ENCODE measurements around the gene SH2D1B.
"Not testable (repeated sequence)": the region's sequence is repeated elsewhere in the genome, so short reads cannot be mapped to it uniquely, and the experiment has no call there.

Gene SH2D1B

DNA sequence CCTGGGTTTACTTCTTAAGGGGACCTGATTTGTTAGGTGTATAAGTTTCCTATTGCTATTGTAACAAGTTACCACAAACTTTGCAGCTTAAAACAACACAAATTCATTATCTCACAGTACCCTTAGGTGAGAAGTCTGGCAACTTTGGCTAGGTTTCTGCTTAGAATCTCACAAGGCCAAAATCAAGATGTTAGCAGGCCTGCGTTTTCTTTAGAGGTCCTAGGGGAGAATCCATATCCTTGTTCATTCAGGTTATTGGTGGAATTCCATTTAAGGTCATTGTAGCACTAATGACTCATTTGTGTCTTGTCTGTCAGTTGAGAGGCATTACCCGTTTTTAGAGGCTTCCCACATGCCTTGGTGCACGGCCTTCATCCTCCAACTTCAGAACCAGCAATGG lies 8.2 kb upstream of the SH2D1B start:
- Histone ChIP-seq H3K9me3 (ENCODE audit: control insufficient read depth, insufficient read depth, low read length) (0 out of 2 replicates have a peak, but pooled peaks cover 4% of the 10 kb centered on the region), H3K9ac (ENCODE audit: low read depth, low read length) (no peak overlapping the region), H3K4me1 (ENCODE audit: control insufficient read depth, insufficient read depth, low read length) (no peaks in the 10 kb centered on the region), H3K27ac (ENCODE audit: low read depth, low read length) (no peak overlapping the region), H3K4me3 (ENCODE audit: low read depth, low read length) (no peak overlapping the region), H3K27me3 (ENCODE audit: control insufficient read depth, insufficient read depth, low read length) (no peaks in the 10 kb centered on the region), H3K36me3 (ENCODE audit: control insufficient read depth, insufficient read depth, low read length) (no peaks in the 10 kb centered on the region)

DNA sequence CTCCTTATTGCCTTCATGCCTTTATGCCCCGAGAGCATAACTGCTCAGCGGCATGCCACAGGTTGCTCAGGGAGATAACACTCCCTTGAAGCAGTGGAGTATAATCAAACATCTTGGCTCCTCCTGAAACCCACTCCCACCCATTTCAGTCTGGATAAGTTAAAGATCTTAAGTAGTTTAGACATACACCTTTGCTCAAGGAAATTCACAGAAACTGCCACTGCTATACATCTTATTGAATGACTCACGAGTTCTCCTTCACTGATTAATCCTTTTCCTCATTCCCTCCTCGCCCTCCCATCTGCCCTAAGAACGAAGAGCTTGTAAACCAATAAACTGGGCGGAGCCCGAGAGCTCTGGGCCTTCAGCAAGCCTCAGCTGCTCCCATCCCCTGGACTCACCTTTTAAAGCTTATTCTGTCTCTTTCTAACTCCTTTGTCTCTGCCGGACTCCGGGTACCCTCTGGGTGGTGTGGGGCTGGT lies 7.6 kb upstream of the SH2D1B start:
- H3K9me3 ChIP-seq (ENCODE audit: control insufficient read depth, insufficient read depth, low read length); H3K4me1 ChIP-seq (ENCODE audit: control insufficient read depth, insufficient read depth, low read length); H3K27ac ChIP-seq (ENCODE audit: low read depth, low read length): not testable (repeated sequence)

DNA sequence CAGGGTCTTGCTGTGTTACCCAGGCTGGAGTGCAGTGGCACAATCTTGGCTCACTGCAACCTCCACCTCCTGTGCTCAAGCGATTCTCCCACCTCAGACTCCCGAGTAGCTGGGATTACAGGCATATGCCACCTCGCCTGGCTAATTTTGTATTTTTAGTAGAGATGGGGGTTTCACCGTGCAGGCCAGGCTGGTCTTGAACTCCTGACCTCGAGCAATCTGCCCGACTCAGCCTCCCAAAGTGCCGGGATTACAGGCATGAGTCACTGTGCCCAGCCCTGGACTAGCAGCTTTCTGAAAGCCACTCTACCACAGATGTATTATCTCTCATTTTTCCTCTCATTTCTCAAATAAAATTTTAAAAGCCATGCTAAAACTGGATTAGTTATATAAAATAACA lies 6.6 kb upstream of the SH2D1B start:
- not testable (repeated sequence) for H3K9ac ChIP-seq (ENCODE audit: low read depth, low read length); H3K4me1 ChIP-seq (ENCODE audit: control insufficient read depth, insufficient read depth, low read length); H3K4me3 ChIP-seq (ENCODE audit: low read depth, low read length); H3K27ac ChIP-seq (ENCODE audit: low read depth, low read length); H3K27me3 ChIP-seq (ENCODE audit: control insufficient read depth, insufficient read depth, low read length); H3K36me3 ChIP-seq (ENCODE audit: control insufficient read depth, insufficient read depth, low read length); H3K9me3 ChIP-seq (ENCODE audit: control insufficient read depth, insufficient read depth, low read length)

More for the DNA sequence above, 7.6 kb upstream of the SH2D1B start:
- not testable (repeated sequence) for H3K9ac ChIP-seq (ENCODE audit: low read depth, low read length); H3K4me3 ChIP-seq (ENCODE audit: low read depth, low read length); H3K27me3 ChIP-seq (ENCODE audit: control insufficient read depth, insufficient read depth, low read length); H3K36me3 ChIP-seq (ENCODE audit: control insufficient read depth, insufficient read depth, low read length)

DNA sequence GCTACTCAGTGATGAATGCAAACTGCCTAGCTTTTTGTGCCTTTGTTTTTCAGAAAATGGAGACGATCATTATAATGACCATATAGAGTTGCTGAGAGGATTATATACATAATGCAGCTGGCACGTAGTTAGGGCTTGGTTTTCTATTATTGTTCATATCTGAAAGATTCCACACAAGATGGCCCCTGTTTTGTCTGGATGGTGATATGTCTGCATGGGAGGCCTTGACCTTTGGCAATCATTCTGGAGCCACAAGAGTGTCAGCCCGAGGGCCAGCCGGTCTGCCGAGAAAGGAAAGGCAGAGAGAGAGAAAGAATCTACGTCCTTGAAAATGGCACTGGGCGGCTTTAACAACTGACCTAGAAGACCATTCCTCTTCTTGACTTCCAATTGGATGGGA lies 5.7 kb upstream of the SH2D1B start:
- peaks cover 6% of the 10 kb centered on the region; the same call in 1 of the 2 replicates for H3K9me3 ChIP-seq (ENCODE audit: control insufficient read depth, insufficient read depth, low read length)
- no peaks in the 10 kb centered on the region for H3K36me3 ChIP-seq (ENCODE audit: control insufficient read depth, insufficient read depth, low read length)
- H3K4me3 ChIP-seq (ENCODE audit: low read depth, low read length), result no peak overlapping the region
- H3K27ac ChIP-seq (ENCODE audit: low read depth, low read length), result no peak overlapping the region
- no peaks in the 10 kb centered on the region for H3K4me1 ChIP-seq (ENCODE audit: control insufficient read depth, insufficient read depth, low read length)
- no peak overlapping the region for H3K9ac ChIP-seq (ENCODE audit: low read depth, low read length)
- no peaks in the 10 kb centered on the region for H3K27me3 ChIP-seq (ENCODE audit: control insufficient read depth, insufficient read depth, low read length)

DNA sequence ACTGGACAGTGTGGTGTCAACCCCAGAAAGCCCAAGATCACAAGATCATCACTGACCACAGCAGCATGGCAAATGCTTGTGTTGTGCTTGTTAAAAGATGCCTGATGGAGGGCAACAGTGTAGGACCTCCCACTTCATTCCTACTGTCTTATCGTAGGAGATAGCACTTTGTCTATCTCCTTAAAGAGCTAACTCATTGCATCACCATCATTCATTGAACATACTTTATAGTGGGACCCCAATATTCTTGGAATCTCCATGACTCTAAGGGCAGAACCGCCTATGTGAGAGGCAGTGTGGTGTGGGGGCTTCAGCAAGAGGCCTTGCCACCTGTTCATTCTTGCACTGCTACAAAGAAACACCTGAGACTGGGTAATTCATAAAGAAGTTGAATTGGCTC lies 5.0 kb upstream of the SH2D1B start:
- Histone ChIP-seq H3K9ac (ENCODE audit: low read depth, low read length) (no peak overlapping the region), H3K4me1 (ENCODE audit: control insufficient read depth, insufficient read depth, low read length) (no peaks in the 10 kb centered on the region), H3K36me3 (ENCODE audit: control insufficient read depth, insufficient read depth, low read length) (no peaks in the 10 kb centered on the region), H3K9me3 (ENCODE audit: control insufficient read depth, insufficient read depth, low read length) (peaks cover 6% of the 10 kb centered on the region; the same call in 1 of the 2 replicates), H3K27ac (ENCODE audit: low read depth, low read length) (no peak overlapping the region), H3K27me3 (ENCODE audit: control insufficient read depth, insufficient read depth, low read length) (no peaks in the 10 kb centered on the region), H3K4me3 (ENCODE audit: low read depth, low read length) (no peak overlapping the region)

DNA sequence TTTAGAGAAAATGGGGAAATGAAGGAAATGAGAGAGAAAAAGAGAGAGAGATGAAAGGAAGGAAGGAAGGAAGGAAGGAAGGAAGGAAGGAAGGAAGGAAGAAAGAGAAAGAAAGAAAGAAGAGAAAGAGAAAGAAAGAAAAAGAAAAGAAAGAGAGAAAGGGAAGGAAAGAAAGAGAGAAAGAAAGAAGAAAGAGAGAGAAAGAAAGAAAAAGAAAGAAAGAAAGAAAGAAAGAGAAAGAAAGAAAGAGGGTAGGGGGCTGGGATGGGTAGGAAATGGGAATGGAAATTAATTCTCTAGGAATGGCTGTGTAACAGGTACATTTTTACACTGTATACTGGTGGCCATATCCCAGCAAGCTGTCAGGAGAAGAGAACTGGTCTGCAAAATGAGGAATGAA lies 4.3 kb upstream of the SH2D1B start:
- Histone ChIP-seq H3K4me1 (ENCODE audit: control insufficient read depth, insufficient read depth, low read length) (no peaks in the 10 kb centered on the region), H3K4me3 (ENCODE audit: low read depth, low read length) (no peak overlapping the region), H3K36me3 (ENCODE audit: control insufficient read depth, insufficient read depth, low read length) (no peaks in the 10 kb centered on the region), H3K9me3 (ENCODE audit: control insufficient read depth, insufficient read depth, low read length) (peaks cover 6% of the 10 kb centered on the region; the same call in 1 of the 2 replicates), H3K9ac (ENCODE audit: low read depth, low read length) (no peak overlapping the region), H3K27me3 (ENCODE audit: control insufficient read depth, insufficient read depth, low read length) (no peaks in the 10 kb centered on the region), H3K27ac (ENCODE audit: low read depth, low read length) (no peak overlapping the region)

DNA sequence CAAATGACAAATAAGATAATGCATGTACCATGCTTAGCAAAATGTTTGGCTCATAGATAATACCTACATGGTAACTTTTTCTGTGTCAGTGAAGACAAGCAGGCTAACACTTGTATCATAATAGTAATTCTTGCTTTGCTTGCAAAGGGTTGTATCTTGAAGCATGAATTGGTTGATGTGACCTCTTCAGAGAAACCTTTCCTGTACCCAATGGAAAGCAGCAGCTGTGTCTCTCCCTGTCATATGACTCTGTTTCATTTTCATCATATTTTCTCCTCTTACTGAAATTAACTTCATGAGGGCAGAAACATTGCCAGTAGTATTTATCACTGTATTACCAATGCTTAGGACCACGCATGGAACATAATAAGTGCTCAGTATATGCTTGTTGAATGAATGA lies 4.4 kb downstream of the SH2D1B start:
- Histone ChIP-seq H3K36me3 (ENCODE audit: control insufficient read depth, insufficient read depth, low read length) (no peaks in the 10 kb centered on the region), H3K27me3 (ENCODE audit: control insufficient read depth, insufficient read depth, low read length) (no peaks in the 10 kb centered on the region), H3K4me1 (ENCODE audit: control insufficient read depth, insufficient read depth, low read length) (no peaks in the 10 kb centered on the region), H3K9ac (ENCODE audit: low read depth, low read length) (no peak overlapping the region), H3K9me3 (ENCODE audit: control insufficient read depth, insufficient read depth, low read length) (no peaks in the 10 kb centered on the region), H3K27ac (ENCODE audit: low read depth, low read length) (no peak overlapping the region), H3K4me3 (ENCODE audit: low read depth, low read length) (no peak overlapping the region)

DNA sequence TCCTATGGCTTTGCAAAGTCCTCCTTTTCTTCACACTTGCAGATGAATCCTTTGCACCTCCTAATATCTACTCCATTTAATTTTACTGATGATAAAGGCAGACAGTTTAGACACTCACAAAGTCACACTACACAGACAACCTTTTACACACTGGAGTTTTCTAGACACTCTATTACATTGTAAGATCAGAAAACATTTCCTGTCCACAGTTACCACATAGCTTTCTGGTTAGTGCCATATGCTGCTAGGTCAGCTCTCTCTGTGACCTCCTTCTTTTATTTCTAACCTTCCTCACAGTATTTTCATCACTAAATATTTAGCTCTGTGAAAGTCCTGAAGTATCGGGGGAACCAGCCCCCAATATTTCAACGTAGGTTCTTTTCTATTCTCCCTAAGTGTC lies 5.1 kb downstream of the SH2D1B start:
- Histone ChIP-seq H3K27ac (ENCODE audit: low read depth, low read length) (no peak overlapping the region), H3K9me3 (ENCODE audit: control insufficient read depth, insufficient read depth, low read length) (no peaks in the 10 kb centered on the region), H3K36me3 (ENCODE audit: control insufficient read depth, insufficient read depth, low read length) (no peaks in the 10 kb centered on the region), H3K9ac (ENCODE audit: low read depth, low read length) (no peak overlapping the region), H3K27me3 (ENCODE audit: control insufficient read depth, insufficient read depth, low read length) (no peaks in the 10 kb centered on the region), H3K4me1 (ENCODE audit: control insufficient read depth, insufficient read depth, low read length) (no peaks in the 10 kb centered on the region), H3K4me3 (ENCODE audit: low read depth, low read length) (no peak overlapping the region)

DNA sequence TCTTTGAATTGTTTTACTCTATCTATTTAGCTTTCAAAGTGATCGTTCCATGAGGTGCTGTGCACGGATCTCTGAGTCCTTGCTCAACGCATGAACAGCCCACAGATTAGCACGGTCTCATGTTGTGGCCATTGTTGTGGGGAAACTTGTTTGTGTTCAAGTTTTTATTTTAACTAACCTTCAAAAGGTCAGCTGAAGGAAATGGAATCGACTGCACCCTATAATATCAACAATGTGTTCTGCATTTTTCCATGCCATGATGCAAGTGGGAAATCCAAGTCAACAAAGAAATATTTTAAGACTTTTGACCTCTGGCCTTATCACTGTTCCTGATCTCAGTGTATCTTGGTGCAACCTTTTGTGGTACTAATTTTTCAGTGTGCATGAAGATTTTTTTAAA lies 6.1 kb downstream of the SH2D1B start:
- H3K9ac ChIP-seq (ENCODE audit: low read depth, low read length), result no peak overlapping the region
- no peak overlapping the region for H3K27ac ChIP-seq (ENCODE audit: low read depth, low read length)
- H3K27me3 ChIP-seq (ENCODE audit: control insufficient read depth, insufficient read depth, low read length), result no peaks in the 10 kb centered on the region
- no peaks in the 10 kb centered on the region for H3K36me3 ChIP-seq (ENCODE audit: control insufficient read depth, insufficient read depth, low read length)
- H3K9me3 ChIP-seq (ENCODE audit: control insufficient read depth, insufficient read depth, low read length), result no peaks in the 10 kb centered on the region
- no peaks in the 10 kb centered on the region for H3K4me1 ChIP-seq (ENCODE audit: control insufficient read depth, insufficient read depth, low read length)
- H3K4me3 ChIP-seq (ENCODE audit: low read depth, low read length), result no peak overlapping the region

DNA sequence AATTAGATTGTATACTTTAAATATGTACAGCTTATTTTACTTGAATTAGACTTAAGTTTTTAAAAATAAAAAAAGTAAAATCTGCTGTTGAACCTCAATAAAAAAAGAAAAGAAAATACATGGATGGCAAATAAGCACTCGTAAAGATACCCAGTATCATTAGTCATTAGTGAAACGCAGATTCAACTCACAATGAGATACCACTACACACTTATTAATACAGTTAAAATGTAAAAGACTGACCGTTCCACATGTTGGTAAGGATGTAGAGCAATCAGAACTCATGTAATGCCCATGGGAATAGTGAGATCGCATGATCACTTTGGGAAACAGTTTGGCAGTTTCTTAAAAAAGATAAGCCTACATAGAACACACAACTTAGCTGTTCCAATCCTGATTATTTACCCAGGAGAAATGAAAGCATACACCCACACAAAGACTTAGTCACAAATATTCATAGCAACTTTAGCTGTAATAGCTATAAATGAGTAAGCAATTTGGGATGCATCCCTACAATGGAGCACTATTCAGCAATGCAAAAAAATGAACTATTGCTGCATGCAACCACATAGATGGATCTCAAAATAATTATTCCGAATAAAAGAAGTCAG lies 7.3 kb downstream of the SH2D1B start:
- Histone ChIP-seq H3K27me3 (ENCODE audit: control insufficient read depth, insufficient read depth, low read length) (no peaks in the 10 kb centered on the region), H3K4me1 (ENCODE audit: control insufficient read depth, insufficient read depth, low read length) (0 out of 2 replicates have a peak, but pooled peaks cover under 1% of the 10 kb centered on the region), H3K4me3 (ENCODE audit: low read depth, low read length) (no peak overlapping the region), H3K9ac (ENCODE audit: low read depth, low read length) (no peak overlapping the region), H3K27ac (ENCODE audit: low read depth, low read length) (no peak overlapping the region), H3K9me3 (ENCODE audit: control insufficient read depth, insufficient read depth, low read length) (no peaks in the 10 kb centered on the region), H3K36me3 (ENCODE audit: control insufficient read depth, insufficient read depth, low read length) (no peaks in the 10 kb centered on the region)

DNA sequence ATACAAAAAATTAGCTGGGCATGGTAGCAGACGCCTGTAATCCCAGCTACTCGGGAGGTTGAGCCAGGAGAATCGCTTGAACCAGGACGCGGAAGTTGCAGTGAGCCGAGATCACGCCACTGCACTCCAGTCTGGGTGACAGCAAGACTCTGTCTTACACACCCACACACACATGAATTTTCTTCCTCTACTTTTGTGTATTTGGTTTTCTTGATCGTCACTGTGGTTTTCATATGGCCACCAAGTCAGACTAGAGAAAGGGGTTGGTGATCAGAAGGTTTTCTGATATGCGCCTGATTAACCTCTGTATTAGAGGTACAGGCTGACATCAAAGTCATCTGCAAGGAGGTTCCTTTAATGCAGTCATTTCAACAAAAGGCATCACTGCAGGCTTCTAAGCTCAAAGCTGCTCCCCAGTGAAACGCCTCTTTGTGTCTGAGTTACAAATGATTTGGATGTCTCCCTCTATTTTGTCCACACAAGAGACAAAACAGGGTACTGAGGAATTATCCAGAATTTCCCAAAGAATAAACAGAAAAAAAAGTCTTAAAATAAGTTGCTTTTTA lies 11.1 kb downstream of the SH2D1B start:
- H3K27ac ChIP-seq (ENCODE audit: low read depth, low read length), result no peak overlapping the region
- H3K4me3 ChIP-seq (ENCODE audit: low read depth, low read length), result no peak overlapping the region
- H3K4me1 ChIP-seq (ENCODE audit: control insufficient read depth, insufficient read depth, low read length), result peaks cover 17% of the 10 kb centered on the region
- no peak overlapping the region for H3K9ac ChIP-seq (ENCODE audit: low read depth, low read length)
- H3K36me3 ChIP-seq (ENCODE audit: control insufficient read depth, insufficient read depth, low read length), result no peaks in the 10 kb centered on the region
- no peaks in the 10 kb centered on the region for H3K27me3 ChIP-seq (ENCODE audit: control insufficient read depth, insufficient read depth, low read length)
- no peaks in the 10 kb centered on the region for H3K9me3 ChIP-seq (ENCODE audit: control insufficient read depth, insufficient read depth, low read length)
